ENCODE data around the gene MAEA. TPM values are rescaled to one million over a fixed set of nuclear protein-coding genes. Genes with fewer than 3 reads are reported as not detected.

The MAEA gene
- total and polyA plus RNA-seq, 9 of the 15 experiments (the other 6 are each of a cell fraction or from before 2014, with no cell fraction given), result 2.1 to 86.5 (median 45.0) TPM

DNA sequence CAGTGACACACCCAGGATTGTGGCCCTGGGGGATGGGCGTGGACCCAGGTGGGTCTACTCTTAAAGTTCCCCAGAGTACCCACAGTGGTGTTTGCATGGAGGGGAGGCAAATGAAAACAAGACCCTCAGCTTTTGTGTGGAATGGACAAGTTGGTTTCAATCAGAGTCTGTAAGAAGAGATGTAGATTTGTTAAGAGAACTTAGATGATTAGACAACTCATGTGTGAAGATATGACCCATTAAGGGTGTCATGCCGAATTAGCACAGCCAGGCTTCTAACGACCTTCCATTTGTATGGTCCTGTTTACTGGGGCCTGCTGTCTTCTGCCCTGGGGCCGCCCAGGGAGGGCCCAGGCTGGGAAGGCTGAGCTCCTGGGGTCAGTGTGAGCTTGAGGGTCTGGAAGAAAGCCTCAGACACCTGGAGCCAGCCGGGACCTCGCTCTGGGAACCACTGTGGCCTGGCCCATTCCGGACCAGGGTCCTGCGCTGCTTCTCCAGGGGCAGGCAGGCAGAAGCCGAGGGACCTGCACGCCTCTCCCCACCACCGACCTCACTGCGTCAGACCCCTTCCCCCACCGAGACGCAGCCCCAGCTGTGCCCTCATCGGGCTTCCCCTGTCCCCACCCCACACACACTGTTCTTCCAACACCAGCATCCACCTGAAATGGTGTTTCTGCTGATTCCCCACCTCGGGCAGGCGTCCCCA lies 77.7 kb downstream of the MAEA start:
- 79% methylated on average over 17 of the region's 17 CpGs for WGBS (ENCODE audit: insufficient coverage, low coverage, missing lambda C conversion rate)
- in situ Hi-C loops (cut with MboI), result no loop called here
- Histone ChIP-seq H3K9ac (ENCODE audit: insufficient read depth in 1 of 2, low read depth in 2 of 2, low read length in 2 of 2) (peak overlapping the region in 1 of 2 experiments; percentile 68; a peak in 1 of 4 replicates), H3K9me1 (ENCODE audit: control insufficient read depth, insufficient read depth, low read length) (no peaks in the 10 kb centered on the region), H3K4me2 (ENCODE audit: insufficient read depth, low read length) (no peak overlapping the region), H3K9me3 (replicated peaks; ENCODE audit: control insufficient read depth, insufficient read depth, low read depth, low read length) (no peaks in the 10 kb centered on the region), H2AFZ (ENCODE audit: low read depth, low read length) (no peak overlapping the region), H3K27ac (ENCODE audit: extremely low read depth, low read depth, low read length) (no peak overlapping the region), H3K27me3 (ENCODE audit: control insufficient read depth in 2 of 2, insufficient read depth in 2 of 2, low read length in 2 of 2) (no peaks in the 10 kb centered on the region), H3K36me3 (ENCODE audit: control insufficient read depth, insufficient read depth, low read length) (no peaks in the 10 kb centered on the region; the same call in 2 of the 3 replicates), H3K4me3 (no peak overlapping the region), H3K4me1 (replicated peaks in 1 of 2; ENCODE audit: control insufficient read depth in 2 of 2, insufficient read depth in 2 of 2, low read length in 2 of 2) (peaks cover 0 to 17% of the 10 kb centered on the region in 2 experiments; a peak in 1 of 5 replicates), H3K79me2 (ENCODE audit: control insufficient read depth, insufficient read depth, low read length) (no peaks in the 10 kb centered on the region), H4K20me1 (replicated peaks; ENCODE audit: control insufficient read depth, insufficient read depth, low read length) (no peaks in the 10 kb centered on the region)
- ATAC-seq, result no peak
- ChIA-PET CTCF (ENCODE audit: low intra/inter-chr PET ratio) (no interaction called here), POLR2A (no interaction called here)
- BruUV-seq (replicated peaks), result no TSS peak
- no peak for DNase-seq (ENCODE audit: extremely low read depth in 1 of 4, low spot score in 3 of 4)
- intact Hi-C loops (cut with micrococcal nuclease), result no loop called here
- FAIRE-seq, result no peak
- TF ChIP-seq NONO (IDR thresholded peaks at IDR 0.05; ENCODE audit: low read depth in 2 of 2, low read length in 1 of 2) (no peak), ZNF695 (CRISPR knock-in tag; IDR thresholded peaks at IDR 0.05) (no peak), NFE2L1 (tag; IDR thresholded peaks at IDR 0.05; ENCODE audit: borderline replicate concordance, low read depth) (no peak), KAT2B (IDR thresholded peaks at IDR 0.05; ENCODE audit: low read depth, low read length) (no peak), ZKSCAN1 (IDR thresholded peaks at IDR 0.05; ENCODE audit: low read depth, low read length) (no peak), ZNF384 (IDR thresholded peaks at IDR 0.05; ENCODE audit: low read depth, low read length) (no peak), ZNF511 (CRISPR knock-in tag; IDR thresholded peaks at IDR 0.05) (no peak), ZNF41 (CRISPR knock-in tag; conservative IDR thresholded peaks at IDR 0.05) (no peak), TAF1 (IDR thresholded peaks at IDR 0.05; ENCODE audit: control insufficient read depth, extremely low read depth, insufficient read depth, low read length, severe bottlenecking) (no peak)
- TF ChIP-seq, protein P1, sequence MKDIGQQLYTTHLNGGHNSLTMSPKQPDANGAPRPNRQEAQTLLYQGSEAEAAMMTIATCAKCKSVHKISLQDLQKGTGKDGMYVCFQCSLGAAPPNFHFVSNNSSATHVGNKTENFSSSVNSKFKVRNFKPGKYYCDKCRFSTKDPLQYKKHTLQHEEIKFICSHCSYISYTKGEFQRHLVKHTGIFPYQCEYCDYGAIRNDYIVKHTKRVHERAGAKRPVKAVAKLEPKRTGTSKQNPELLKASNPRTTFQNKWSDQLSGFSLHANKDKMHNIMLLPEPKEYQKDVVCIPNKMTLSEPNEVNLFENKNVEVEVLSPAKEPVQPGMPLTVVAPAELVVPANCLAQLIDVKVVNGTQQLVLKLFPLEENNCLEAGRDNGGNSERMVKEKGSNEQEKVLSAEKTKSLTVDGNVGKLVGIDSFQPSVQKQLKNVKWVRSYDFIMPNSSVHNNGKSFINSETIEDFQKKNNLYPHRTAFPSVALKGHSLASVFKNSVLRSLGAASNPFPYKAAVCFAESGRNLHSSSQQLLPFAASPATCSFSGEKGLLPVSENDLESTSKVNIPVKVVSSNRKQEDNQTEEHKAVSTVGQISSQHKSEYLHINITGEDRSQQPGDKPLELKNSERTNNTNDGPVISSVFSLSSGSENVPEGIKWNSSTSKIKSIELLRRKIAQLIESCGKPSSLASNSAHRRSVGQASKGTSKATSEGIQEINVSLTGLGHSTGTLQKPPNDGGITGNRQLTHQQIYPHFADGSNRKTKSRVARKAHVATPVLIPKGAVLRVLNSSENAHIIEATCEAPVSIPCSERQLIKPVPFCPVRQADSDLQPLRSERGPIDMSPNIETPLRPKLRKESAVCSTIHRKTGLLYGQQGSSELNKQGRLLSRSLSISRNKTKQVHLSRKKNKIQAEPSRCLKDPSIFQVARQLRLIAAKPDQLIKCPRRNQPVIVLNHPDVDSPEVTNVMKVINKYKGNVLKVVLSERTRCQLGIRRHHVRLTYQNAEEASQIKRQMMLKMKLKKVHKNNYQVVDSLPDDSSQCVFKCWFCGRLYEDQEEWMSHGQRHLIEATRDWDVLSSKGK (CRISPR knock-in tag; IDR thresholded peaks at IDR 0.05), result no peak
- TF ChIP-seq, protein P2, sequence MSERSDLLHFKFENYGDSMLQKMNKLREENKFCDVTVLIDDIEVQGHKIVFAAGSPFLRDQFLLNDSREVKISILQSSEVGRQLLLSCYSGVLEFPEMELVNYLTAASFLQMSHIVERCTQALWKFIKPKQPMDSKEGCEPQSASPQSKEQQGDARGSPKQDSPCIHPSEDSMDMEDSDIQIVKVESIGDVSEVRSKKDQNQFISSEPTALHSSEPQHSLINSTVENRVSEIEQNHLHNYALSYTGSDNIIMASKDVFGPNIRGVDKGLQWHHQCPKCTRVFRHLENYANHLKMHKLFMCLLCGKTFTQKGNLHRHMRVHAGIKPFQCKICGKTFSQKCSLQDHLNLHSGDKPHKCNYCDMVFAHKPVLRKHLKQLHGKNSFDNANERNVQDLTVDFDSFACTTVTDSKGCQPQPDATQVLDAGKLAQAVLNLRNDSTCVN (CRISPR knock-in tag; IDR thresholded peaks at IDR 0.05), result no peak
- TF ChIP-seq, protein P3, sequence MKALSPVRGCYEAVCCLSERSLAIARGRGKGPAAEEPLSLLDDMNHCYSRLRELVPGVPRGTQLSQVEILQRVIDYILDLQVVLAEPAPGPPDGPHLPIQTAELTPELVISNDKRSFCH (CRISPR knock-in tag; IDR thresholded peaks at IDR 0.05), result no peak
- TF ChIP-seq, protein P3 (tag; IDR thresholded peaks at IDR 0.05), result no peak
